ENCODE data around the gene SLC6A4. TPM values are rescaled to one million over a fixed set of nuclear protein-coding genes. Genes with fewer than 3 reads are reported as not detected.

The SLC6A4 gene
- total and polyA plus RNA-seq, 4 donors, result 3.5 to 12.7 (median 8.8) TPM

GRCh38 chr17:30161601-30162000 lies 73.9 kb downstream of the SLC6A4 start:
- Histone ChIP-seq H3K27ac (ENCODE audit: low read depth in 1 of 2, low read length in 1 of 2) (no peak overlapping the region), H3K27me3 (ENCODE audit: control insufficient read depth in 3 of 3, insufficient read depth in 3 of 3, low read length in 2 of 3) (no peaks in the 10 kb centered on the region), H3K36me3 (ENCODE audit: control insufficient read depth in 4 of 4, insufficient read depth in 4 of 4, low read length in 4 of 4) (peaks cover 0 to 23% (median 11%) of the 10 kb centered on the region in 4 donors), H3K4me3 (no peak overlapping the region), H3K9me3 (ENCODE audit: control insufficient read depth in 4 of 4, insufficient read depth in 3 of 4, low read length in 3 of 4) (peaks cover 0 to 4% (median 0%) of the 10 kb centered on the region in 4 donors), H3K9ac (ENCODE audit: insufficient read depth in 1 of 2, low read length in 2 of 2) (no peak overlapping the region), H3K4me1 (ENCODE audit: control insufficient read depth in 5 of 5, insufficient read depth in 5 of 5, low read length in 5 of 5) (peaks cover 0 to 6% (median 0%) of the 10 kb centered on the region in 5 donors)
- TF ChIP-seq, protein P1, sequence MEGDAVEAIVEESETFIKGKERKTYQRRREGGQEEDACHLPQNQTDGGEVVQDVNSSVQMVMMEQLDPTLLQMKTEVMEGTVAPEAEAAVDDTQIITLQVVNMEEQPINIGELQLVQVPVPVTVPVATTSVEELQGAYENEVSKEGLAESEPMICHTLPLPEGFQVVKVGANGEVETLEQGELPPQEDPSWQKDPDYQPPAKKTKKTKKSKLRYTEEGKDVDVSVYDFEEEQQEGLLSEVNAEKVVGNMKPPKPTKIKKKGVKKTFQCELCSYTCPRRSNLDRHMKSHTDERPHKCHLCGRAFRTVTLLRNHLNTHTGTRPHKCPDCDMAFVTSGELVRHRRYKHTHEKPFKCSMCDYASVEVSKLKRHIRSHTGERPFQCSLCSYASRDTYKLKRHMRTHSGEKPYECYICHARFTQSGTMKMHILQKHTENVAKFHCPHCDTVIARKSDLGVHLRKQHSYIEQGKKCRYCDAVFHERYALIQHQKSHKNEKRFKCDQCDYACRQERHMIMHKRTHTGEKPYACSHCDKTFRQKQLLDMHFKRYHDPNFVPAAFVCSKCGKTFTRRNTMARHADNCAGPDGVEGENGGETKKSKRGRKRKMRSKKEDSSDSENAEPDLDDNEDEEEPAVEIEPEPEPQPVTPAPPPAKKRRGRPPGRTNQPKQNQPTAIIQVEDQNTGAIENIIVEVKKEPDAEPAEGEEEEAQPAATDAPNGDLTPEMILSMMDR (IDR thresholded peaks at IDR 0.05; ENCODE audit: control extremely low read depth, extremely low read depth), result no peak
- ATAC-seq (ENCODE audit: insufficient read depth, low FRiP score) (no peak), DNase-seq (no peak)

DNA sequence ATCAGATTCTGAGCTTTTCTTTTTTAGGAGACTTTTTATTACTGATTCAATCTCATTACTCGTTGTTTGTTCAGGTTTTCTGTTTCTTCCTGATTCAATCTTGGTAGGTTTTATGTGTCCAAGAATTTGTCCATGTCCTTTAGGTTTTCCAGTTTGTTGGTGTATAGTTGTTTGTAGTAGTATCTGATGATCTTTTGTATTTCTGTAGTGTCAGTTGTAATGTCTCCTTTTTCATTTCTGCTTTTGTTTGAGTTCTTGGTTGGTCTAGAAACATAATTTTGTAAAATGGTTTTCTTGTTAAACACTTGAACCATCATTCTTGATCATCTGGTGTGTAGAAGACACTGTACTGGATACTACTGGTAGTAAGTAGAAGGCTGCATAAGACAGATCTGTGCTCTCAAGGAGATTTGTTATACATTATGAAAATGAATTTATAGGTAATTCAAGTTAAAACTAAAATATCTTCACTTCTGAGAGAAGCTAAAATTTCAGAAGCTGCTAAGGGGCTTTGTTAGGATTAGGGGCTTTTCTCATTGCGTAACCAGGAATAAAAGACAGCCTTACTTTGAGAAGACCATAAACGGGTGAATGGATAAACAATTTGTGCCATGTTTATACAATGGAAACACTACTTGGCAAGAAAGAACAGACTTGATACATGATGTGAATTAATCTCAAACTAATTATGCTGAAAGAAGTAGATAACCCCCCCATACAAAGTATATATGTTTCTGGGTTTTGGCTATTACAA lies 74.9 kb downstream of the SLC6A4 start:
- WGBS, 2 donors, result 79 to 88% methylated on average over 3 of the region's 3 CpGs
- no peak overlapping the region for H3K4me3 ChIP-seq
- H3K9ac ChIP-seq (ENCODE audit: insufficient read depth in 1 of 2, low read length in 2 of 2), result no peak overlapping the region
- no peak overlapping the region for H3K27ac ChIP-seq (ENCODE audit: low read depth in 1 of 2, low read length in 1 of 2)
- peaks cover 0 to 26% (median 11%) of the 10 kb centered on the region in 4 donors for H3K36me3 ChIP-seq (ENCODE audit: control insufficient read depth in 4 of 4, insufficient read depth in 4 of 4, low read length in 4 of 4)
- peaks cover 0 to 4% (median 0%) of the 10 kb centered on the region in 4 donors for H3K9me3 ChIP-seq (ENCODE audit: control insufficient read depth in 4 of 4, insufficient read depth in 3 of 4, low read length in 3 of 4)
- peaks cover 0 to 6% (median 0%) of the 10 kb centered on the region in 5 donors for H3K4me1 ChIP-seq (ENCODE audit: control insufficient read depth in 5 of 5, insufficient read depth in 5 of 5, low read length in 5 of 5)
- peak in 2 of 3 donors; percentile 29 to 46 for DNase-seq
- no peaks in the 10 kb centered on the region for H3K27me3 ChIP-seq (ENCODE audit: control insufficient read depth in 3 of 3, insufficient read depth in 3 of 3, low read length in 2 of 3)
- TF ChIP-seq, protein P1 (IDR thresholded peaks at IDR 0.05; ENCODE audit: control extremely low read depth, extremely low read depth), result no peak
- no peak for ATAC-seq (ENCODE audit: insufficient read depth, low FRiP score)

DNA sequence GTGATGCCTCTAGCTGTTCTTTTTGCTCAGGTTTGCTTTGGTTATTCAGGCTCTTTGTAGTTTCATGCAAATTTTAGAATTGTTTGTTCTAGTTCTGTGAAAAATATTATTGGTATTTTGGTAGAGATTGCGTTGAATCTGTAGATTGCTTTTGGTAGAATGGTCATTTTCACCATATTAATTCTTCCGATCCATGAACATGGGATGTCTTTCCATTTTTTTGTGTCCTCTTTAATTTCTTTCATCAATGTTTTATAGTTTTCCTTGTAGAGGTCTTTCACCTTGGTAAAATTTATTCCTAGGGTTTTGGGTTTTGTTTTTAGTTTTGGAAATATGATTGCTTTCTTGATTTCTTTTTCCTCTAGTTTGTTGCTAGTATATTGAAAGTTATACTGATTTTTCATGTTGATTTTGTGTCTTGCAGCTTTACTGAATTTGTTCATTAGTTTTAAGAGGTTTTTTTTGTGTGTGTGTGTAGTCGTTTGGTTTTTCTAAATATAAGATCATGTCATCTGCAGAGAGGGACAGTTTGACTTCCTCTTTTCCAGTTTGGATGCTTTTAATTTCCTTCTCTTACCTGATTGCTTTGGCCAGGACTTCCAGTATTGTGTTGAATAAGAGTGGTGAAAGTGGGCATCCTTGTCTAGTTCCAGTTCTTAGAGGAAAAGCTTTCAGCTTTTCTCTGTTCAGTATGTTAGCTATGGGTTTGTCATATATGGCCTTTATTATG lies 76.4 kb downstream of the SLC6A4 start:
- DNase-seq (no peak), ATAC-seq (ENCODE audit: insufficient read depth, low FRiP score) (no peak)
- WGBS, 2 donors, result 92 to 94% methylated on average over 3 of the region's 3 CpGs
- peaks cover 0 to 6% (median 0%) of the 10 kb centered on the region in 5 donors for H3K4me1 ChIP-seq (ENCODE audit: control insufficient read depth in 5 of 5, insufficient read depth in 5 of 5, low read length in 5 of 5)
- no peaks in the 10 kb centered on the region for H3K27me3 ChIP-seq (ENCODE audit: control insufficient read depth in 3 of 3, insufficient read depth in 3 of 3, low read length in 2 of 3)
- no peak overlapping the region for H3K9ac ChIP-seq (ENCODE audit: insufficient read depth in 1 of 2, low read length in 2 of 2)
- peaks cover 0 to 4% (median 0%) of the 10 kb centered on the region in 4 donors for H3K9me3 ChIP-seq (ENCODE audit: control insufficient read depth in 4 of 4, insufficient read depth in 3 of 4, low read length in 3 of 4)
- H3K36me3 ChIP-seq (ENCODE audit: control insufficient read depth in 4 of 4, insufficient read depth in 4 of 4, low read length in 4 of 4), result peaks cover 0 to 25% (median 6%) of the 10 kb centered on the region in 4 donors
- H3K27ac ChIP-seq (ENCODE audit: low read depth in 1 of 2, low read length in 1 of 2), result no peak overlapping the region
- TF ChIP-seq, protein P1 (IDR thresholded peaks at IDR 0.05; ENCODE audit: control extremely low read depth, extremely low read depth), result no peak
- H3K4me3 ChIP-seq, result no peak overlapping the region

All from lung (tissue), 12 donors.